Ascending aorta (tissue), 2 donors: Measurements from ENCODE around the gene DDX53. TPM values are rescaled to one million over a fixed set of nuclear protein-coding genes. Genes with fewer than 3 reads are reported as not detected.

Experiments
- DNase-seq, 2 donors: peaks; one replicate each; pipeline ENCODE4 v3.0.0-alpha.2; 2019; ENCODE audit warnings: low spot score in 2 of 2
- H3K27ac ChIP-seq, 2 donors: fragments of 200-600 bp; sonication (generic); one replicate each; pipeline ENCODE4 v1.5.1; 2016 to 2017; ENCODE audit warnings: mild to moderate bottlenecking in 1 of 2
- H3K27me3 ChIP-seq: fragments of 200-600 bp; sonication (generic); one replicate; pipeline ENCODE4 v1.5.1; 2017
- H3K36me3 ChIP-seq, 2 donors: fragments of 200-600 bp; sonication (generic); one replicate each; pipeline ENCODE4 v1.5.1; 2016
- H3K4me1 ChIP-seq, 2 donors: fragments of 200-600 bp; sonication (generic); one replicate each; pipeline ENCODE4 v1.5.1; 2016 to 2017; ENCODE audit warnings: mild to moderate bottlenecking in 1 of 2
- H3K4me3 ChIP-seq, 2 donors: fragments of 200-600 bp; sonication (generic); one replicate each; pipeline ENCODE4 v1.5.1; 2016 to 2017; ENCODE audit warnings: mild to moderate bottlenecking in 1 of 2
- H3K9me3 ChIP-seq, 2 donors: fragments of 200-600 bp; sonication (generic); one replicate each; pipeline ENCODE4 v1.5.1; 2016
- CTCF ChIP-seq, 3 experiments: fragments of 200-600 bp in 2 of 3; fragments of 450-650 bp in 1 of 3; sonication (generic) in 2 of 3; IDR thresholded peaks; one replicate each; pipeline ENCODE4 v1.5.1; 2016 to 2019; ENCODE audit warnings: antibody characterized with exemption in 3 of 3, mild to moderate bottlenecking in 1 of 3, moderate library complexity in 1 of 3
- intact Hi-C: fragments of 100-400 bp; cut with DNase I; formaldehyde crosslinking; loops from one replicate; pipeline ENCODE4 v1.15.1; 2023
- total RNA-seq: library from RNA; depleted of rRNA; stranded (reverse); fragments of >200 nt; gene quantifications from one replicate; pipeline ENCODE4 v1.1.0, GENCODE V29; 2016

DDX53 gene
- total RNA-seq, 1 donor from 2014 or later = not detected

GRCh38 chrX:23013366-23013765, 13.6 kb downstream of the DDX53 start:
- DNase-seq = no peak
- Histone ChIP-seq H3K27me3 (no peaks in the 10 kb centered on the region), H3K4me1 (no peaks in the 10 kb centered on the region), H3K27ac (no peak overlapping the region), H3K36me3 (no peaks in the 10 kb centered on the region), H3K4me3 (no peak overlapping the region), H3K9me3 (no peaks in the 10 kb centered on the region)
- intact Hi-C loops = no loop called here
- no peak for TF ChIP-seq CTCF (IDR thresholded peaks at IDR 0.05)

GRCh38 chrX:23031600-23031999, 31.8 kb downstream of the DDX53 start:
- H3K9me3 ChIP-seq = no peaks in the 10 kb centered on the region
- no peak for TF ChIP-seq CTCF (IDR thresholded peaks at IDR 0.05)
- no peaks in the 10 kb centered on the region for H3K4me1 ChIP-seq
- H3K4me3 ChIP-seq = no peak overlapping the region
- intact Hi-C loops = no loop called here
- no peak overlapping the region for H3K27ac ChIP-seq
- H3K36me3 ChIP-seq = no peaks in the 10 kb centered on the region
- H3K27me3 ChIP-seq = no peaks in the 10 kb centered on the region
- DNase-seq = no peak

GRCh38 chrX:23035493-23035892, 35.7 kb downstream of the DDX53 start:
- no peak for DNase-seq
- H3K36me3 ChIP-seq = no peaks in the 10 kb centered on the region
- no peaks in the 10 kb centered on the region for H3K9me3 ChIP-seq
- no peak overlapping the region for H3K4me3 ChIP-seq
- no peaks in the 10 kb centered on the region for H3K27me3 ChIP-seq
- intact Hi-C loops = no loop called here
- TF ChIP-seq CTCF (IDR thresholded peaks at IDR 0.05) = no peak
- no peak overlapping the region for H3K27ac ChIP-seq
- H3K4me1 ChIP-seq = no peaks in the 10 kb centered on the region

- no peak for TF ChIP-seq CTCF (IDR thresholded peaks at IDR 0.05)
- Histone ChIP-seq H3K4me3 (no peak overlapping the region), H3K9me3 (no peaks in the 10 kb centered on the region), H3K4me1 (no peaks in the 10 kb centered on the region), H3K27me3 (no peaks in the 10 kb centered on the region), H3K36me3 (no peaks in the 10 kb centered on the region), H3K27ac (no peak overlapping the region)
- no peak for DNase-seq
- intact Hi-C loops = no loop called here
Measured at GRCh38 chrX:23046443-23046842, 46.7 kb downstream of the DDX53 start.

- DNase-seq = no peak
- TF ChIP-seq CTCF (IDR thresholded peaks at IDR 0.05) = no peak
Measured at GRCh38 chrX:23048806-23049573, 49.2 kb downstream of the DDX53 start.

More at GRCh38 chrX:23048806-23049573, 49.2 kb downstream of the DDX53 start:
- H3K36me3 ChIP-seq = no peaks in the 10 kb centered on the region
- no peak overlapping the region for H3K4me3 ChIP-seq
- H3K9me3 ChIP-seq = no peaks in the 10 kb centered on the region
- intact Hi-C loops = no loop called here
- H3K27me3 ChIP-seq = no peaks in the 10 kb centered on the region
- H3K27ac ChIP-seq = no peak overlapping the region
- no peaks in the 10 kb centered on the region for H3K4me1 ChIP-seq
